Ovary (tissue), 3 donors: Measurements from ENCODE around the gene GNAS-AS1.

Experiments used
- POLR2A ChIP-seq: fragments of 450-650 bp; IDR thresholded peaks from one replicate; pipeline ENCODE4 v1.6.1; 2017; ENCODE audit warnings: antibody characterized with exemption, mild to moderate bottlenecking, moderate library complexity
- TF ChIP-seq, protein P1 (sequence below), 3 donors: fragments of 450-650 bp in 2 of 3; fragments of 200-600 bp in 1 of 3; IDR thresholded peaks; one replicate each; pipeline versions ENCODE4 v1.5.1 to v1.8.0; 2016 to 2022; ENCODE audit warnings: antibody characterized with exemption in 3 of 3, mild to moderate bottlenecking in 1 of 3
- donor health status: DM: no; HTN: no; CAD: no.

DNA sequence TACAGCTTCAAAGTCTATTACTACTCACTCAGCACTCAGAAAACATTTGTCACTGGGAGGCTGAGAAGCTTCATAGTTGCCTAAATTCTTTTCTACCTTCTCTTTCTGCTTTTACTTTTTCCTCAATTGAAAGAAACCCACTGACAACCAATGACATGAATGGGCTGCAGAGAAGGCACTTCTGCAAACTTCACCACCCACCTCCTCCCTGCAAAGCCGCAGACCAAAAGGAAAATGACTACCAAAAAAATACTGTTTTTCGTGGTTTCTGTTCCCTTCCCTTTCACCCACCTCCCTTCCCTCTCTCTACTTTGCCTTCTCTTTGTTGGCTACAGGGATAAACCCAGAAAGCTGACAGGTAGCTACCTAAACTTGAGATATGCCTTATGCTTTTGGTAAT is 3.2 kb downstream of the GNAS-AS1 start:
- TF ChIP-seq, protein P1, sequence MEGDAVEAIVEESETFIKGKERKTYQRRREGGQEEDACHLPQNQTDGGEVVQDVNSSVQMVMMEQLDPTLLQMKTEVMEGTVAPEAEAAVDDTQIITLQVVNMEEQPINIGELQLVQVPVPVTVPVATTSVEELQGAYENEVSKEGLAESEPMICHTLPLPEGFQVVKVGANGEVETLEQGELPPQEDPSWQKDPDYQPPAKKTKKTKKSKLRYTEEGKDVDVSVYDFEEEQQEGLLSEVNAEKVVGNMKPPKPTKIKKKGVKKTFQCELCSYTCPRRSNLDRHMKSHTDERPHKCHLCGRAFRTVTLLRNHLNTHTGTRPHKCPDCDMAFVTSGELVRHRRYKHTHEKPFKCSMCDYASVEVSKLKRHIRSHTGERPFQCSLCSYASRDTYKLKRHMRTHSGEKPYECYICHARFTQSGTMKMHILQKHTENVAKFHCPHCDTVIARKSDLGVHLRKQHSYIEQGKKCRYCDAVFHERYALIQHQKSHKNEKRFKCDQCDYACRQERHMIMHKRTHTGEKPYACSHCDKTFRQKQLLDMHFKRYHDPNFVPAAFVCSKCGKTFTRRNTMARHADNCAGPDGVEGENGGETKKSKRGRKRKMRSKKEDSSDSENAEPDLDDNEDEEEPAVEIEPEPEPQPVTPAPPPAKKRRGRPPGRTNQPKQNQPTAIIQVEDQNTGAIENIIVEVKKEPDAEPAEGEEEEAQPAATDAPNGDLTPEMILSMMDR (IDR thresholded peaks at IDR 0.05): no peak
- no peak for TF ChIP-seq POLR2A
